Right cardiac atrium (tissue), 5 donors: ENCODE measurements around the gene LYPD6B. TPM values are rescaled to one million over a fixed set of nuclear protein-coding genes. Genes with fewer than 3 reads are reported as not detected.

Experiments
- ATAC-seq, 2 donors: fragments of 200-7000 bp; cut with Tn5 transposase; one replicate each; pipeline versions ENCODE4 v1.8.0 to v1.9.1; 2020; ENCODE audit warnings: moderate library complexity in 2 of 2, mild to moderate bottlenecking in 1 of 2
- DNase-seq, 3 donors: peaks; one replicate each; pipeline ENCODE4 v3.0.0-alpha.2; 2020
- H3K27ac ChIP-seq: one replicate; pipeline ENCODE4 v1.5.1; 2013; ENCODE audit warnings: mild to moderate bottlenecking, low read length, control low read depth, moderate library complexity
- H3K27me3 ChIP-seq: one replicate; pipeline ENCODE4 v1.6.1; 2013; ENCODE audit not compliant: control insufficient read depth, insufficient read depth
- H3K4me1 ChIP-seq: one replicate; pipeline ENCODE4 v1.6.1; 2013; ENCODE audit warnings: low read length; ENCODE audit not compliant: control insufficient read depth, insufficient read depth
- H3K4me3 ChIP-seq: one replicate; pipeline ENCODE4 v1.5.1; 2013; ENCODE audit warnings: low read length, control low read depth
- H3K9me3 ChIP-seq: one replicate; pipeline ENCODE4 v1.6.1; 2013; ENCODE audit warnings: low read length; ENCODE audit not compliant: control insufficient read depth
- WGBS: extraction: QIAGEN DNeasy Blood & Tissue Kit; methylation state at CpG from one replicate; pipeline ENCODE4 v1.1.7; 2013; 5-methylcytosine and 5-hydroxymethylcytosine counted together
- intact Hi-C, 4 donors: fragments of 100-400 bp; cut with DNase I; formaldehyde crosslinking; loops; one replicate each; pipeline versions ENCODE4 v1.11.0 to v1.14.0; 2022 to 2023
- polyA plus RNA-seq: library from polyadenylated mRNA; stranded (reverse); fragments of 200-250 nt; gene quantifications from one replicate; pipeline ENCODE4 v1.2.3, GENCODE V29; 2013
- total RNA-seq, 4 donors: library from RNA; stranded (reverse); fragmentation: NEBNext Ultra II Directional; extraction: Animal tissue kit (Norgen Biotek cat#: 25700); gene quantifications; one replicate each; pipeline ENCODE4 v1.2.1, GENCODE V29; 2021
- donor health status: healthy with polysubstance abuse.
- donor health status: DM: no; HTN: yes; CAD: no.
- donor health status: DM: no; HTN: no; CAD: no.
- donor health status: DM: no; HTN: yes; CAD: no; lungs with severe emphysema.
- donor health status: DM: yes; HTN: yes; CAD: no.

Gene LYPD6B
- total and polyA plus RNA-seq, 5 donors, result not detected

GRCh38 chr2:149015501-149015900 lies 23.0 kb upstream of the LYPD6B start:
- Histone ChIP-seq H3K4me3 (no peak overlapping the region), H3K27ac (no peak overlapping the region), H3K4me1 (no peaks in the 10 kb centered on the region), H3K27me3 (no peaks in the 10 kb centered on the region), H3K9me3 (no peaks in the 10 kb centered on the region)
- intact Hi-C loops, result loop anchor here (5.0 to 10.0 kb wide), 4 partner anchors 297 to 547 kb away; no protein-coding TSS in a partner anchor
- ATAC-seq, result no peak
- no peak for DNase-seq
- WGBS, result 82% methylated on average over 1 of the region's 1 CpG

- H3K27me3 ChIP-seq, result no peaks in the 10 kb centered on the region
- H3K4me1 ChIP-seq, result no peaks in the 10 kb centered on the region
- no peaks in the 10 kb centered on the region for H3K9me3 ChIP-seq
- ATAC-seq, result no peak
- intact Hi-C loops, result loop anchor here (5.0 to 10.0 kb wide), 4 partner anchors 296 to 546 kb away; no protein-coding TSS in a partner anchor
- WGBS, result 80% methylated on average over 4 of the region's 4 CpGs
- no peak overlapping the region for H3K4me3 ChIP-seq
- DNase-seq, result no peak
- H3K27ac ChIP-seq, result no peak overlapping the region
Observed at GRCh38 chr2:149015926-149016563, 22.5 kb upstream of the LYPD6B start.

- no peaks in the 10 kb centered on the region for H3K9me3 ChIP-seq
- no peaks in the 10 kb centered on the region for H3K27me3 ChIP-seq
- intact Hi-C loops, result loop anchor here (5.0 to 10.0 kb wide), 4 partner anchors 295 to 545 kb away; no protein-coding TSS in a partner anchor
- no peak overlapping the region for H3K4me3 ChIP-seq
- DNase-seq (peak; percentile 77 to 89 (median 77)), ATAC-seq (peak; percentile 73 to 74)
- H3K4me1 ChIP-seq, result peaks cover 1% of the 10 kb centered on the region
- no peak overlapping the region for H3K27ac ChIP-seq
- 47% methylated on average over 14 of the region's 14 CpGs for WGBS
Observed at GRCh38 chr2:149017116-149017985, 21.1 kb upstream of the LYPD6B start.

- peaks cover 1% of the 10 kb centered on the region for H3K4me1 ChIP-seq
- no peak overlapping the region for H3K4me3 ChIP-seq
- intact Hi-C loops, result loop anchor here (5.0 to 10.0 kb wide), 4 partner anchors 293 to 543 kb away; no protein-coding TSS in a partner anchor
- H3K27ac ChIP-seq, result no peak overlapping the region
- ATAC-seq (no peak), DNase-seq (no peak)
- H3K9me3 ChIP-seq, result no peaks in the 10 kb centered on the region
- 67% methylated on average over 3 of the region's 3 CpGs for WGBS
- H3K27me3 ChIP-seq, result no peaks in the 10 kb centered on the region
Observed at GRCh38 chr2:149018981-149019380, 19.5 kb upstream of the LYPD6B start.

- no peaks in the 10 kb centered on the region for H3K9me3 ChIP-seq
- WGBS, result 51% methylated on average over 2 of the region's 2 CpGs
- H3K4me1 ChIP-seq, result peaks cover 1% of the 10 kb centered on the region
- H3K4me3 ChIP-seq, result no peak overlapping the region
- ATAC-seq (no peak), DNase-seq (no peak)
- intact Hi-C loops, result loop anchor here (5.0 to 10.0 kb wide), 4 partner anchors 293 to 543 kb away; no protein-coding TSS in a partner anchor
- H3K27me3 ChIP-seq, result no peaks in the 10 kb centered on the region
- no peak overlapping the region for H3K27ac ChIP-seq
Observed at GRCh38 chr2:149019768-149020167, 18.7 kb upstream of the LYPD6B start.

- DNase-seq (no peak), ATAC-seq (no peak)
Observed at GRCh38 chr2:149020432-149020851, 18.1 kb upstream of the LYPD6B start.

GRCh38 chr2:149021271-149021719 lies 17.2 kb upstream of the LYPD6B start:
- intact Hi-C loops, result loop anchor here in 1 of 4 donors (10.0 kb wide), 1 partner anchor 294 kb away; no protein-coding TSS in a partner anchor
- no peaks in the 10 kb centered on the region for H3K9me3 ChIP-seq
- no peaks in the 10 kb centered on the region for H3K27me3 ChIP-seq
- H3K4me3 ChIP-seq, result no peak overlapping the region
- H3K27ac ChIP-seq, result no peak overlapping the region
- peaks cover 1% of the 10 kb centered on the region for H3K4me1 ChIP-seq
- DNase-seq (no peak), ATAC-seq (no peak)
- 84% methylated on average over 5 of the region's 5 CpGs for WGBS

More at GRCh38 chr2:149020432-149020851, 18.1 kb upstream of the LYPD6B start:
- H3K4me3 ChIP-seq, result no peak overlapping the region
- intact Hi-C loops, result loop anchor here in 1 of 4 donors (10.0 kb wide), 1 partner anchor 294 kb away; no protein-coding TSS in a partner anchor
- H3K27me3 ChIP-seq, result no peaks in the 10 kb centered on the region
- no peaks in the 10 kb centered on the region for H3K9me3 ChIP-seq
- H3K27ac ChIP-seq, result no peak overlapping the region
- H3K4me1 ChIP-seq, result peaks cover 1% of the 10 kb centered on the region
- WGBS, result 85% methylated on average over 10 of the region's 10 CpGs

GRCh38 chr2:149021761-149022160 lies 16.7 kb upstream of the LYPD6B start:
- Histone ChIP-seq H3K4me1 (peaks cover 1% of the 10 kb centered on the region), H3K27me3 (no peaks in the 10 kb centered on the region), H3K27ac (no peak overlapping the region), H3K4me3 (no peak overlapping the region), H3K9me3 (no peaks in the 10 kb centered on the region)
- DNase-seq, result no peak
- 80% methylated on average over 6 of the region's 6 CpGs for WGBS
- no peak for ATAC-seq
- intact Hi-C loops, result loop anchor here in 1 of 4 donors (10.0 kb wide), 1 partner anchor 293 kb away; no protein-coding TSS in a partner anchor

- ATAC-seq, result no peak
Observed at GRCh38 chr2:149023091-149023490, 15.4 kb upstream of the LYPD6B start.

GRCh38 chr2:149027590-149028250 lies 10.8 kb upstream of the LYPD6B start:
- intact Hi-C loops, result loop anchor here in 1 of 4 donors (10.0 kb wide), 1 partner anchor 287 kb away; no protein-coding TSS in a partner anchor

More at GRCh38 chr2:149023091-149023490, 15.4 kb upstream of the LYPD6B start:
- H3K4me3 ChIP-seq, result no peak overlapping the region
- no peak overlapping the region for H3K27ac ChIP-seq
- no peak for DNase-seq
- H3K4me1 ChIP-seq, result peaks cover 1% of the 10 kb centered on the region
- H3K27me3 ChIP-seq, result no peaks in the 10 kb centered on the region
- no peaks in the 10 kb centered on the region for H3K9me3 ChIP-seq
- intact Hi-C loops, result loop anchor here in 1 of 4 donors (10.0 kb wide), 1 partner anchor 292 kb away; no protein-coding TSS in a partner anchor
- WGBS, result 90% methylated on average over 6 of the region's 6 CpGs

More at GRCh38 chr2:149027590-149028250, 10.8 kb upstream of the LYPD6B start:
- Histone ChIP-seq H3K4me3 (no peak overlapping the region), H3K4me1 (no peaks in the 10 kb centered on the region), H3K27me3 (no peaks in the 10 kb centered on the region), H3K27ac (no peak overlapping the region), H3K9me3 (no peaks in the 10 kb centered on the region)
- DNase-seq (no peak), ATAC-seq (no peak)
- 72% methylated on average over 7 of the region's 7 CpGs for WGBS
